ENCODE data around the gene TRPV2.
A peak's percentile ranks its signal among the peaks of the same experiment; 100 is the strongest.

The TRPV2 gene

GRCh38 chr17:16442594-16443510, 27.5 kb downstream of the TRPV2 start (continued):
- no peak for TF ChIP-seq TSHZ2 (CRISPR knock-in tag; IDR thresholded peaks at IDR 0.05)
- TF ChIP-seq RARB (CRISPR knock-in tag; IDR thresholded peaks at IDR 0.05) = no peak

GRCh38 chr17:16443511-16444257, 28.3 kb downstream of the TRPV2 start:
- ATAC-seq = peak; percentile 1; the same call in 1 of the 3 replicates
- TF ChIP-seq ZNF565 (CRISPR knock-in tag; conservative IDR thresholded peaks at IDR 0.05; ENCODE audit: low read depth) (no peak), OSR1 (CRISPR knock-in tag; IDR thresholded peaks at IDR 0.05) (no peak), GLIS3 (CRISPR knock-in tag; IDR thresholded peaks at IDR 0.05) (no peak), CSRNP3 (CRISPR knock-in tag; IDR thresholded peaks at IDR 0.05) (no peak), BACH2 (CRISPR knock-in tag; IDR thresholded peaks at IDR 0.05; ENCODE audit: borderline replicate concordance) (no peak), POU6F1 (CRISPR knock-in tag; IDR thresholded peaks at IDR 0.05; ENCODE audit: borderline replicate concordance, low read depth) (no peak), ZC3H10 (CRISPR knock-in tag; IDR thresholded peaks at IDR 0.05) (no peak)

- no peak for TF ChIP-seq ESRRG (CRISPR knock-in tag; IDR thresholded peaks at IDR 0.05)
- peak; percentile 16 for ATAC-seq
Measured at GRCh38 chr17:16444258-16444886, 29.0 kb downstream of the TRPV2 start.

- no peak for TF ChIP-seq BACH2 (CRISPR knock-in tag; IDR thresholded peaks at IDR 0.05; ENCODE audit: borderline replicate concordance)
- peak; percentile 3; the same call in 2 of the 3 replicates for ATAC-seq
Measured at GRCh38 chr17:16446338-16446983, 31.1 kb downstream of the TRPV2 start.

- TF ChIP-seq ZNF8 (CRISPR knock-in tag; IDR thresholded peaks at IDR 0.05) = no peak
- TF ChIP-seq ZNF565 (CRISPR knock-in tag; conservative IDR thresholded peaks at IDR 0.05; ENCODE audit: low read depth) = no peak
- no peak for TF ChIP-seq ISL1 (CRISPR knock-in tag; IDR thresholded peaks at IDR 0.05)
- no peak for TF ChIP-seq ZNF70 (CRISPR knock-in tag; IDR thresholded peaks at IDR 0.05)
- no peak for TF ChIP-seq POU6F1 (CRISPR knock-in tag; IDR thresholded peaks at IDR 0.05; ENCODE audit: borderline replicate concordance, low read depth)
- no peak for TF ChIP-seq BACH2 (CRISPR knock-in tag; IDR thresholded peaks at IDR 0.05; ENCODE audit: borderline replicate concordance)
- TF ChIP-seq ESRRG (CRISPR knock-in tag; IDR thresholded peaks at IDR 0.05) = no peak
- TF ChIP-seq GLIS3 (CRISPR knock-in tag; IDR thresholded peaks at IDR 0.05) = no peak
- no peak for TF ChIP-seq CSDC2 (CRISPR knock-in tag; IDR thresholded peaks at IDR 0.05)
- no peak for TF ChIP-seq TSHZ2 (CRISPR knock-in tag; IDR thresholded peaks at IDR 0.05)
- no peak for TF ChIP-seq OSR1 (CRISPR knock-in tag; IDR thresholded peaks at IDR 0.05)
- no peak for ATAC-seq
Measured at GRCh38 chr17:16447676-16448075, 32.3 kb downstream of the TRPV2 start.
